ENCODE data around the gene RAB40B. TPM values are rescaled to one million over a fixed set of nuclear protein-coding genes. Genes with fewer than 3 reads are reported as not detected.
A peak's percentile ranks its signal among the peaks of the same experiment; 100 is the strongest.

The RAB40B gene
- total RNA-seq, 4 donors from 2014 or later: 19.0 to 52.7 (median 24.4) TPM

DNA sequence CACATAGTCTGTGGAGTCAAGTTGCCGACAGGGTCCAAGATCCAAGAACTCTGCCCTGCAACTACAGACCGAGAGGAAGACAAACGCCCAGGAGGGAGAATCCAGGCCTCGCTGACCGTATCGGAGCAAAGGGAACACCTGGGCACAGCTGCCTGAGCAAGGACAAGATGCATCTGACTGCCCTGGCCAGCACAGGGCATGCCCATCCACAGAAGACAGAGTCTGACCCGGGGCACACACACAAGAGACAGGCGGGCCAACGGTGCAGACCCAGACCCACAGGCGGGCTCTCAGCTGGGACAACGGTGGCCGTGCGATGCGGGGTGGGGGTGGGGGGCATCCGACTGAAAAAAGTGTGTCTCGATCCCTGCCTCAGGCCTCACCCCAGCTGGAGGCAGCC lies 6.2 kb downstream of the RAB40B start:
- no peaks in the 10 kb centered on the region for H3K36me3 ChIP-seq
- in situ Hi-C loops (cut with MboI; ENCODE audit: low sequenced_read_pairs in 4 of 4) (no loop called here), intact Hi-C loops (cut with DNase I; ENCODE audit: low total_unique reads) (no loop called here)
- DNase-seq: no peak
- no peak overlapping the region for H3K4me3 ChIP-seq
- H3K27me3 ChIP-seq: no peaks in the 10 kb centered on the region
- H3K4me1 ChIP-seq: peaks cover 9 to 10% of the 10 kb centered on the region in 2 donors
- no peak overlapping the region for H3K27ac ChIP-seq
- H3K9me3 ChIP-seq: no peaks in the 10 kb centered on the region
- TF ChIP-seq POLR2A (IDR thresholded peaks at IDR 0.05): no peak
- TF ChIP-seq CTCF (IDR thresholded peaks at IDR 0.05 in 4 of 5, conservative IDR thresholded peaks at IDR 0.05 in 1 of 5): no peak
- no peak for ATAC-seq

GRCh38 chr17:82691714-82692113 lies 6.8 kb downstream of the RAB40B start:
- Histone ChIP-seq H3K36me3 (no peaks in the 10 kb centered on the region), H3K9me3 (no peaks in the 10 kb centered on the region), H3K4me3 (no peak overlapping the region), H3K4me1 (peaks cover 9 to 16% of the 10 kb centered on the region in 2 donors), H3K27me3 (no peaks in the 10 kb centered on the region), H3K27ac (no peak overlapping the region)
- ATAC-seq (no peak), DNase-seq (no peak)
- no peak for TF ChIP-seq POLR2A (IDR thresholded peaks at IDR 0.05)
- no peak for TF ChIP-seq CTCF (IDR thresholded peaks at IDR 0.05 in 4 of 5, conservative IDR thresholded peaks at IDR 0.05 in 1 of 5)
- in situ Hi-C loops (cut with MboI; ENCODE audit: low sequenced_read_pairs in 4 of 4): no loop called here
- intact Hi-C loops (cut with DNase I; ENCODE audit: low total_unique reads): no loop called here

DNA sequence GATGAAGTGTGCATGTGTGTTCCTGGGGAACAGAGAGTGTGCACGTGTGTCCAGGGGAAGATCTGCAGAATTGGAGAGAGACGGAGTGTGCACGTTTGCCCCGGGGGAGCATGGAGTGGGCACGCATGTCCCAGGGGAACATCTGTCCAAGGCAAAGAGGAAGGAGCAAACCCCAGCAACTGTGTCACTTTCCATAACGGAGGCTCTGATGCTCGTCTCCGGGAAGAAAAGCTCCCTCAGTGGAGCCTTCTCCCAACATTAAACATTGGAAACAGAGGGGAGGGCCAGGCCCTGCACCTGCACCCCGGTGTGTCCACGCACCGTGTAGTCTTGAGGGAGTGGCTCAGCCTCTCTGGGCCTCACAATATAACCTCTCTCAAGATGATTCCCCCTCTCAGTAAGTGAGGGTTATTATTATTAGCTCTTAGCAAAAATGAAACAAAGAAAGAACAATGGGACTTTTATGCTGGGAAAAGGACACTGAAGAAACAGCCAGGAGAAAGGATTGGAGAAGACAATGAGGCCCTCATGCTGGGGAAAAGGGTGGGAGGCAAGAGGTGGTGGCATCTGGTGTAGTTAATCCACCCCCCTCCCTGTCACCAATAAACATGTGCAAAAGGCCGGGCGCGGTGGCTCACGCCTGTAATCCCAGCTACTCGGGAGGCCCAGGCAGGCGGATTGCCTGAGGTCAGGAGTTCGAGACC lies 7.6 kb downstream of the RAB40B start:
- in situ Hi-C loops (cut with MboI; ENCODE audit: low sequenced_read_pairs in 4 of 4): no loop called here
- H3K27ac ChIP-seq: no peak overlapping the region

GRCh38 chr17:82689077-82689476 lies 9.4 kb downstream of the RAB40B start:
- ATAC-seq (no peak), DNase-seq (no peak)
- H3K4me3 ChIP-seq: no peak overlapping the region
- no peaks in the 10 kb centered on the region for H3K36me3 ChIP-seq
- no peaks in the 10 kb centered on the region for H3K27me3 ChIP-seq
- in situ Hi-C loops (cut with MboI; ENCODE audit: low sequenced_read_pairs in 4 of 4) (no loop called here), intact Hi-C loops (cut with DNase I; ENCODE audit: low total_unique reads) (no loop called here)
- H3K27ac ChIP-seq: peak overlapping the region in 1 of 4 donors; percentile 87
- H3K9me3 ChIP-seq: no peaks in the 10 kb centered on the region
- TF ChIP-seq CTCF (IDR thresholded peaks at IDR 0.05 in 4 of 5, conservative IDR thresholded peaks at IDR 0.05 in 1 of 5) (no peak), POLR2A (IDR thresholded peaks at IDR 0.05) (no peak)
- peaks cover 10 to 22% of the 10 kb centered on the region in 2 donors for H3K4me1 ChIP-seq

More for the DNA sequence above, 7.6 kb downstream of the RAB40B start:
- Histone ChIP-seq H3K36me3 (no peaks in the 10 kb centered on the region), H3K27me3 (no peaks in the 10 kb centered on the region), H3K4me3 (no peak overlapping the region), H3K4me1 (peaks cover 10 to 22% of the 10 kb centered on the region in 2 donors), H3K9me3 (no peaks in the 10 kb centered on the region)
- TF ChIP-seq POLR2A (IDR thresholded peaks at IDR 0.05) (no peak), CTCF (IDR thresholded peaks at IDR 0.05 in 4 of 5, conservative IDR thresholded peaks at IDR 0.05 in 1 of 5) (no peak)
- intact Hi-C loops (cut with DNase I; ENCODE audit: low total_unique reads): no loop called here
- DNase-seq (no peak), ATAC-seq (no peak)

Measured in gastrocnemius medialis (tissue), 4 donors.